Motor neuron (in vitro differentiated cells): Measurements from ENCODE around the gene TMEM163. TPM values are rescaled to one million over a fixed set of nuclear protein-coding genes. Genes with fewer than 3 reads are reported as not detected.

Source experiments
- ATAC-seq, 8 experiments: fragments of 200-7000 bp; cut with Tn5 transposase; replicated peaks in 6 of 8; 2 replicates each; pipeline ENCODE4 v1.8.0; 2021; ENCODE audit warnings: mild to moderate bottlenecking in 8 of 8, moderate library complexity in 8 of 8
- H3K27ac ChIP-seq, 2 donors: fragments of 250-450 bp; sonication (Bioruptor Pico); 2 replicates each; pipeline ENCODE4 v1.9.0; 2021; ENCODE audit warnings: antibody characterized with exemption in 2 of 2, mild to moderate bottlenecking in 2 of 2, moderate library complexity in 1 of 2
- H3K4me1 ChIP-seq, 2 donors: fragments of 250-450 bp; sonication (Bioruptor Pico); replicated peaks in 1 of 2; 2 replicates each; pipeline ENCODE4 v1.6.1; 2021; ENCODE audit warnings: antibody characterized with exemption in 2 of 2, mild to moderate bottlenecking in 2 of 2, moderate library complexity in 1 of 2
- H3K4me3 ChIP-seq, 5 donors: fragments of 250-450 bp; sonication (Bioruptor Pico); 2 replicates each; pipeline ENCODE4 v1.9.0; 2021; ENCODE audit warnings: antibody characterized with exemption in 5 of 5, mild to moderate bottlenecking in 5 of 5, moderate library complexity in 4 of 5
- WGBS, 10 experiments: fragments of 450-650 bp; shearing (Covaris generic); methylation state at CpG; one replicate each; pipeline ENCODE4 v1.0.0; 2022; 5-methylcytosine and 5-hydroxymethylcytosine counted together
- in situ Hi-C, 9 experiments: fragments of 400-800 bp; cut with MboI; loops; one replicate each; pipeline ENCODE4 v1.15.0; 2021; ENCODE audit warnings: low sequenced_read_pairs in 9 of 9, low pct_unique_long_range_greater_than_20kb in 2 of 9; ENCODE audit not compliant: unreplicated experiment in 9 of 9
- total RNA-seq, 8 experiments: library from RNA; unstranded; fragments of 300-600 nt; gene quantifications; 2 replicates each; pipeline versions ENCODE4 v1.2.3 to v1.2.4, GENCODE V29; 2022

TMEM163 gene
- total RNA-seq, 8 experiments from 2014 or later: 0.31 to 11.2 (median 0.87) TPM

- Histone ChIP-seq H3K4me1 (peaks cover 2 to 4% of the 10 kb centered on the region in 2 donors), H3K4me3 (no peak overlapping the region), H3K27ac (no peak overlapping the region)
- in situ Hi-C loops: no loop called here
- ATAC-seq: no peak
- WGBS, 10 experiments: 41 to 96% (median 85%) methylated on average over 1 to 8 of the region's 8 CpGs; no CpG with 5 or more reads in 3 of the 10 experiments
Observed at GRCh38 chr2:134586326-134586965, 132.4 kb downstream of the TMEM163 start.

GRCh38 chr2:134583997-134584520, 134.7 kb downstream of the TMEM163 start:
- Histone ChIP-seq H3K4me1 (peaks cover 2 to 6% of the 10 kb centered on the region in 2 donors), H3K27ac (no peak overlapping the region), H3K4me3 (no peak overlapping the region)
- WGBS, 10 experiments: 80 to 100% (median 84%) methylated on average over 1 to 2 of the region's 2 CpGs; no CpG with 5 or more reads in 6 of the 10 experiments
- no peak for ATAC-seq
- in situ Hi-C loops: no loop called here

GRCh38 chr2:134583462-134583861, 135.3 kb downstream of the TMEM163 start:
- WGBS, 10 experiments: 24 to 100% (median 74%) methylated on average over 1 to 6 of the region's 6 CpGs; no CpG with 5 or more reads in 4 of the 10 experiments
- ATAC-seq: no peak
- no peak overlapping the region for H3K27ac ChIP-seq
- no peak overlapping the region for H3K4me3 ChIP-seq
- in situ Hi-C loops: no loop called here
- H3K4me1 ChIP-seq: peaks cover 2 to 5% of the 10 kb centered on the region in 2 donors

- Histone ChIP-seq H3K27ac (no peak overlapping the region), H3K4me3 (no peak overlapping the region), H3K4me1 (peaks cover 2 to 5% of the 10 kb centered on the region in 2 donors)
- 0 to 86% (median 52%) methylated on average over 1 to 2 of the region's 2 CpGs; no CpG with 5 or more reads in 5 of the 10 experiments for WGBS, 10 experiments
- in situ Hi-C loops: no loop called here
- ATAC-seq: no peak
Observed at GRCh38 chr2:134582547-134582899, 136.3 kb downstream of the TMEM163 start.

GRCh38 chr2:134581877-134582546, 136.8 kb downstream of the TMEM163 start:
- 20 to 98% (median 89%) methylated on average over 4 to 8 of the region's 10 CpGs for WGBS, 10 experiments
- Histone ChIP-seq H3K4me1 (peaks cover 2 to 5% of the 10 kb centered on the region in 2 donors), H3K27ac (no peak overlapping the region), H3K4me3 (no peak overlapping the region)
- in situ Hi-C loops: no loop called here
- ATAC-seq: no peak

GRCh38 chr2:134578316-134578715, 140.5 kb downstream of the TMEM163 start:
- peak in 2 of 8 experiments; percentile 26 to 65 for ATAC-seq
- WGBS, 10 experiments: 9 to 100% (median 61%) methylated on average over 2 to 7 of the region's 7 CpGs; no CpG with 5 or more reads in 4 of the 10 experiments
- H3K4me3 ChIP-seq: no peak overlapping the region
- H3K27ac ChIP-seq: no peak overlapping the region
- in situ Hi-C loops: no loop called here
- peaks cover 0 to 5% of the 10 kb centered on the region in 2 donors for H3K4me1 ChIP-seq

GRCh38 chr2:134576478-134576877, 142.3 kb downstream of the TMEM163 start:
- no peak overlapping the region for H3K4me3 ChIP-seq
- H3K27ac ChIP-seq: no peak overlapping the region
- in situ Hi-C loops: no loop called here
- no peak for ATAC-seq
- peaks cover 6 to 13% of the 10 kb centered on the region in 2 donors for H3K4me1 ChIP-seq

- in situ Hi-C loops: no loop called here
- WGBS, 10 experiments: 0 to 100% (median 55%) methylated on average over 1 to 5 of the region's 5 CpGs; no CpG with 5 or more reads in 3 of the 10 experiments
- no peak for ATAC-seq
- H3K4me1 ChIP-seq: peaks cover 6 to 15% of the 10 kb centered on the region in 2 donors
- no peak overlapping the region for H3K4me3 ChIP-seq
- no peak overlapping the region for H3K27ac ChIP-seq
Observed at GRCh38 chr2:134575888-134576287, 142.9 kb downstream of the TMEM163 start.

- ATAC-seq: no peak
- Histone ChIP-seq H3K4me3 (no peak overlapping the region), H3K4me1 (peaks cover 6 to 17% of the 10 kb centered on the region in 2 donors), H3K27ac (no peak overlapping the region)
- in situ Hi-C loops: no loop called here
- WGBS, 10 experiments: 20 to 92% (median 70%) methylated on average over 1 to 3 of the region's 10 CpGs; no CpG with 5 or more reads in 2 of the 10 experiments
Observed at GRCh38 chr2:134574611-134575330, 144.0 kb downstream of the TMEM163 start.

GRCh38 chr2:134573724-134574123, 145.1 kb downstream of the TMEM163 start:
- Histone ChIP-seq H3K4me1 (peaks cover 6 to 17% of the 10 kb centered on the region in 2 donors), H3K4me3 (no peak overlapping the region), H3K27ac (no peak overlapping the region)
- ATAC-seq: no peak
- in situ Hi-C loops: no loop called here
- 0 to 100% (median 48%) methylated on average over 1 of the region's 1 CpG; no CpG with 5 or more reads in 6 of the 10 experiments for WGBS, 10 experiments

- Histone ChIP-seq H3K4me3 (no peak overlapping the region), H3K27ac (no peak overlapping the region), H3K4me1 (peaks cover 6 to 17% of the 10 kb centered on the region in 2 donors)
- in situ Hi-C loops: no loop called here
- ATAC-seq: no peak
Observed at GRCh38 chr2:134573085-134573370, 145.8 kb downstream of the TMEM163 start.

- Histone ChIP-seq H3K4me3 (no peak overlapping the region), H3K4me1 (peaks cover 6 to 17% of the 10 kb centered on the region in 2 donors), H3K27ac (no peak overlapping the region)
- 0 to 87% (median 62%) methylated on average over 1 to 9 of the region's 9 CpGs for WGBS, 10 experiments
- in situ Hi-C loops: no loop called here
- peak in 4 of 8 experiments; percentile 19 to 59 (median 58) for ATAC-seq
Observed at GRCh38 chr2:134572314-134573084, 146.3 kb downstream of the TMEM163 start.
